ENCODE results near the gene RGS3.

DNA sequence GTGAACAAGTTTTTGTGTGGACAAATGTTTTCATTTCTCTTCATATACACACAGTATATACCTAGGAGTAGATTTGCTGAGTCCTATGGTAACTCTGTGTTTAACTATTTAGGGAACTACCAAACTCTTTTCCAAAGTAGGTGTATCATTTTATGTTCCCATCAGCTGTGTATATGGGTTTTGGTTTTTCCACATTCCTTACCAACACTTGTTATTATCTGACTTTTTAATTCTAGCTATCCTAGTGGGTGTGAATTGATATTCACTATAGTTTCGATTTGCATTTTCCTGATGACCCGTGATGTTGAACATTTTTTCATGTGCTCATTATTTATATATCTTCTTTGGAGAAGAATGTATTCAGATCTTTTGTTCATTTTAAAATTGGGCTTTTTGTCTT lies 3.7 kb downstream of the RGS3 start:
- TF ChIP-seq, protein P1, sequence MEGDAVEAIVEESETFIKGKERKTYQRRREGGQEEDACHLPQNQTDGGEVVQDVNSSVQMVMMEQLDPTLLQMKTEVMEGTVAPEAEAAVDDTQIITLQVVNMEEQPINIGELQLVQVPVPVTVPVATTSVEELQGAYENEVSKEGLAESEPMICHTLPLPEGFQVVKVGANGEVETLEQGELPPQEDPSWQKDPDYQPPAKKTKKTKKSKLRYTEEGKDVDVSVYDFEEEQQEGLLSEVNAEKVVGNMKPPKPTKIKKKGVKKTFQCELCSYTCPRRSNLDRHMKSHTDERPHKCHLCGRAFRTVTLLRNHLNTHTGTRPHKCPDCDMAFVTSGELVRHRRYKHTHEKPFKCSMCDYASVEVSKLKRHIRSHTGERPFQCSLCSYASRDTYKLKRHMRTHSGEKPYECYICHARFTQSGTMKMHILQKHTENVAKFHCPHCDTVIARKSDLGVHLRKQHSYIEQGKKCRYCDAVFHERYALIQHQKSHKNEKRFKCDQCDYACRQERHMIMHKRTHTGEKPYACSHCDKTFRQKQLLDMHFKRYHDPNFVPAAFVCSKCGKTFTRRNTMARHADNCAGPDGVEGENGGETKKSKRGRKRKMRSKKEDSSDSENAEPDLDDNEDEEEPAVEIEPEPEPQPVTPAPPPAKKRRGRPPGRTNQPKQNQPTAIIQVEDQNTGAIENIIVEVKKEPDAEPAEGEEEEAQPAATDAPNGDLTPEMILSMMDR (tag by site-specific recombination; IDR thresholded peaks at IDR 0.05), result no peak
- TF ChIP-seq, protein P2, sequence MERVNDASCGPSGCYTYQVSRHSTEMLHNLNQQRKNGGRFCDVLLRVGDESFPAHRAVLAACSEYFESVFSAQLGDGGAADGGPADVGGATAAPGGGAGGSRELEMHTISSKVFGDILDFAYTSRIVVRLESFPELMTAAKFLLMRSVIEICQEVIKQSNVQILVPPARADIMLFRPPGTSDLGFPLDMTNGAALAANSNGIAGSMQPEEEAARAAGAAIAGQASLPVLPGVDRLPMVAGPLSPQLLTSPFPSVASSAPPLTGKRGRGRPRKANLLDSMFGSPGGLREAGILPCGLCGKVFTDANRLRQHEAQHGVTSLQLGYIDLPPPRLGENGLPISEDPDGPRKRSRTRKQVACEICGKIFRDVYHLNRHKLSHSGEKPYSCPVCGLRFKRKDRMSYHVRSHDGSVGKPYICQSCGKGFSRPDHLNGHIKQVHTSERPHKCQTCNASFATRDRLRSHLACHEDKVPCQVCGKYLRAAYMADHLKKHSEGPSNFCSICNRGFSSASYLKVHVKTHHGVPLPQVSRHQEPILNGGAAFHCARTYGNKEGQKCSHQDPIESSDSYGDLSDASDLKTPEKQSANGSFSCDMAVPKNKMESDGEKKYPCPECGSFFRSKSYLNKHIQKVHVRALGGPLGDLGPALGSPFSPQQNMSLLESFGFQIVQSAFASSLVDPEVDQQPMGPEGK (tag by site-specific recombination; IDR thresholded peaks at IDR 0.05), result no peak
- TF ChIP-seq, protein P3, sequence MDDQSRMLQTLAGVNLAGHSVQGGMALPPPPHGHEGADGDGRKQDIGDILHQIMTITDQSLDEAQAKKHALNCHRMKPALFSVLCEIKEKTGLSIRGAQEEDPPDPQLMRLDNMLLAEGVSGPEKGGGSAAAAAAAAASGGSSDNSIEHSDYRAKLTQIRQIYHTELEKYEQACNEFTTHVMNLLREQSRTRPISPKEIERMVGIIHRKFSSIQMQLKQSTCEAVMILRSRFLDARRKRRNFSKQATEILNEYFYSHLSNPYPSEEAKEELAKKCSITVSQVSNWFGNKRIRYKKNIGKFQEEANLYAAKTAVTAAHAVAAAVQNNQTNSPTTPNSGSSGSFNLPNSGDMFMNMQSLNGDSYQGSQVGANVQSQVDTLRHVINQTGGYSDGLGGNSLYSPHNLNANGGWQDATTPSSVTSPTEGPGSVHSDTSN (CRISPR knock-in tag; IDR thresholded peaks at IDR 0.05), result no peak
- no peak for TF ChIP-seq ZFHX2 (tag by site-specific recombination; conservative IDR thresholded peaks at IDR 0.05)
- TF ChIP-seq ZNF670 (tag by site-specific recombination; IDR thresholded peaks at IDR 0.05; ENCODE audit: low read depth), result no peak
- TF ChIP-seq, protein P4, sequence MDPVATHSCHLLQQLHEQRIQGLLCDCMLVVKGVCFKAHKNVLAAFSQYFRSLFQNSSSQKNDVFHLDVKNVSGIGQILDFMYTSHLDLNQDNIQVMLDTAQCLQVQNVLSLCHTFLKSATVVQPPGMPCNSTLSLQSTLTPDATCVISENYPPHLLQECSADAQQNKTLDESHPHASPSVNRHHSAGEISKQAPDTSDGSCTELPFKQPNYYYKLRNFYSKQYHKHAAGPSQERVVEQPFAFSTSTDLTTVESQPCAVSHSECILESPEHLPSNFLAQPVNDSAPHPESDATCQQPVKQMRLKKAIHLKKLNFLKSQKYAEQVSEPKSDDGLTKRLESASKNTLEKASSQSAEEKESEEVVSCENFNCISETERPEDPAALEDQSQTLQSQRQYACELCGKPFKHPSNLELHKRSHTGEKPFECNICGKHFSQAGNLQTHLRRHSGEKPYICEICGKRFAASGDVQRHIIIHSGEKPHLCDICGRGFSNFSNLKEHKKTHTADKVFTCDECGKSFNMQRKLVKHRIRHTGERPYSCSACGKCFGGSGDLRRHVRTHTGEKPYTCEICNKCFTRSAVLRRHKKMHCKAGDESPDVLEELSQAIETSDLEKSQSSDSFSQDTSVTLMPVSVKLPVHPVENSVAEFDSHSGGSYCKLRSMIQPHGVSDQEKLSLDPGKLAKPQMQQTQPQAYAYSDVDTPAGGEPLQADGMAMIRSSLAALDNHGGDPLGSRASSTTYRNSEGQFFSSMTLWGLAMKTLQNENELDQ (tag by site-specific recombination; IDR thresholded peaks at IDR 0.05; ENCODE audit: low read depth), result no peak
- TF ChIP-seq, protein P5, sequence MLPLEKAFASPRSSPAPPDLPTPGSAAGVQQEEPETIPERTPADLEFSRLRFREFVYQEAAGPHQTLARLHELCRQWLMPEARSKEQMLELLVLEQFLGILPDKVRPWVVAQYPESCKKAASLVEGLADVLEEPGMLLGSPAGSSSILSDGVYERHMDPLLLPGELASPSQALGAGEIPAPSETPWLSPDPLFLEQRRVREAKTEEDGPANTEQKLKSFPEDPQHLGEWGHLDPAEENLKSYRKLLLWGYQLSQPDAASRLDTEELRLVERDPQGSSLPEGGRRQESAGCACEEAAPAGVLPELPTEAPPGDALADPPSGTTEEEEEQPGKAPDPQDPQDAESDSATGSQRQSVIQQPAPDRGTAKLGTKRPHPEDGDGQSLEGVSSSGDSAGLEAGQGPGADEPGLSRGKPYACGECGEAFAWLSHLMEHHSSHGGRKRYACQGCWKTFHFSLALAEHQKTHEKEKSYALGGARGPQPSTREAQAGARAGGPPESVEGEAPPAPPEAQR (tag by site-specific recombination; IDR thresholded peaks at IDR 0.05), result no peak
- TF ChIP-seq ZNF266 (tag by site-specific recombination; IDR thresholded peaks at IDR 0.05; ENCODE audit: low read depth), result no peak
- TF ChIP-seq, protein P6, sequence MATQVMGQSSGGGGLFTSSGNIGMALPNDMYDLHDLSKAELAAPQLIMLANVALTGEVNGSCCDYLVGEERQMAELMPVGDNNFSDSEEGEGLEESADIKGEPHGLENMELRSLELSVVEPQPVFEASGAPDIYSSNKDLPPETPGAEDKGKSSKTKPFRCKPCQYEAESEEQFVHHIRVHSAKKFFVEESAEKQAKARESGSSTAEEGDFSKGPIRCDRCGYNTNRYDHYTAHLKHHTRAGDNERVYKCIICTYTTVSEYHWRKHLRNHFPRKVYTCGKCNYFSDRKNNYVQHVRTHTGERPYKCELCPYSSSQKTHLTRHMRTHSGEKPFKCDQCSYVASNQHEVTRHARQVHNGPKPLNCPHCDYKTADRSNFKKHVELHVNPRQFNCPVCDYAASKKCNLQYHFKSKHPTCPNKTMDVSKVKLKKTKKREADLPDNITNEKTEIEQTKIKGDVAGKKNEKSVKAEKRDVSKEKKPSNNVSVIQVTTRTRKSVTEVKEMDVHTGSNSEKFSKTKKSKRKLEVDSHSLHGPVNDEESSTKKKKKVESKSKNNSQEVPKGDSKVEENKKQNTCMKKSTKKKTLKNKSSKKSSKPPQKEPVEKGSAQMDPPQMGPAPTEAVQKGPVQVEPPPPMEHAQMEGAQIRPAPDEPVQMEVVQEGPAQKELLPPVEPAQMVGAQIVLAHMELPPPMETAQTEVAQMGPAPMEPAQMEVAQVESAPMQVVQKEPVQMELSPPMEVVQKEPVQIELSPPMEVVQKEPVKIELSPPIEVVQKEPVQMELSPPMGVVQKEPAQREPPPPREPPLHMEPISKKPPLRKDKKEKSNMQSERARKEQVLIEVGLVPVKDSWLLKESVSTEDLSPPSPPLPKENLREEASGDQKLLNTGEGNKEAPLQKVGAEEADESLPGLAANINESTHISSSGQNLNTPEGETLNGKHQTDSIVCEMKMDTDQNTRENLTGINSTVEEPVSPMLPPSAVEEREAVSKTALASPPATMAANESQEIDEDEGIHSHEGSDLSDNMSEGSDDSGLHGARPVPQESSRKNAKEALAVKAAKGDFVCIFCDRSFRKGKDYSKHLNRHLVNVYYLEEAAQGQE (tag by site-specific recombination; IDR thresholded peaks at IDR 0.05), result no peak

Data from HEK293 (cell line).